Stomach (tissue), 4 donors: ENCODE measurements around the gene UXS1.

Source experiments
- EP300 ChIP-seq: sonication (generic); formaldehyde crosslinking; IDR thresholded peaks from one replicate; pipeline ENCODE4 v1.6.1; 2017; ENCODE audit warnings: antibody characterized with exemption
- POLR2A ChIP-seq, 4 donors: fragments of 450-650 bp; IDR thresholded peaks; one replicate each; pipeline ENCODE4 v1.6.1; 2016; ENCODE audit warnings: antibody characterized with exemption in 4 of 4, control low read depth in 2 of 4, mild to moderate bottlenecking in 1 of 4, moderate library complexity in 1 of 4
- POLR2AphosphoS5 ChIP-seq, 3 donors: sonication (generic); formaldehyde crosslinking; IDR thresholded peaks; one replicate each; pipeline ENCODE4 v1.6.1; 2016; ENCODE audit warnings: antibody characterized with exemption in 3 of 3
- TF ChIP-seq, protein P1 (sequence below), 7 experiments: fragments of 450-650 bp in 4 of 7; fragments of 200-600 bp in 3 of 7; sonication (generic) in 3 of 7; IDR thresholded peaks; one replicate each; pipeline ENCODE4 v1.5.1; 2016 to 2019; ENCODE audit warnings: antibody characterized with exemption in 7 of 7, control low read depth in 2 of 7, mild to moderate bottlenecking in 1 of 7

DNA sequence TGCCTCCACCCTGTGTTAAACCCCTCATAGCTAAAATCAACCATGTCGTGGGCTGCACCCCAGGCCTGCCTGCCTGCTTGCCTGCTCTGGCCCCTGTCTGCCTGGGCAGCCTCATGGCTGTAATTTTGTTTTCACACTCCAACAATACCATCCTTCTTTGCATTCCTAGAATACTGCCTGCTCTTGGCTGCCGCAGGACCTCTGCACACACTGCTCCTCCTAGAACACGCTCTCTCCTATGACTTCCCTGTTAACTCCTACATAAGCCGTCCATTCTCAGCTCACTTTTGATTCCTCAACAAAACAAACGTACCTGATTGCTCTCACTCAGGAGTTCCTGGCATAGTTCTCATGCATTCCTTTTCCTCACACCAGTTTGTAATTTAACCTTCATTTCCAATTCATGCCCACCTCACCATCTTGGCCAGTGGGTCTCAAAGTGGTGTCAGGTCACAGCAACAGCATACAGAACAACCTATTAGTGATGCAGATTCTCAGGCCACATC is 2.5 kb downstream of the UXS1 start:
- TF ChIP-seq EP300 (no peak), POLR2A (IDR thresholded peaks at IDR 0.05) (no peak), POLR2AphosphoS5 (IDR thresholded peaks at IDR 0.05) (no peak)
- TF ChIP-seq, protein P1, sequence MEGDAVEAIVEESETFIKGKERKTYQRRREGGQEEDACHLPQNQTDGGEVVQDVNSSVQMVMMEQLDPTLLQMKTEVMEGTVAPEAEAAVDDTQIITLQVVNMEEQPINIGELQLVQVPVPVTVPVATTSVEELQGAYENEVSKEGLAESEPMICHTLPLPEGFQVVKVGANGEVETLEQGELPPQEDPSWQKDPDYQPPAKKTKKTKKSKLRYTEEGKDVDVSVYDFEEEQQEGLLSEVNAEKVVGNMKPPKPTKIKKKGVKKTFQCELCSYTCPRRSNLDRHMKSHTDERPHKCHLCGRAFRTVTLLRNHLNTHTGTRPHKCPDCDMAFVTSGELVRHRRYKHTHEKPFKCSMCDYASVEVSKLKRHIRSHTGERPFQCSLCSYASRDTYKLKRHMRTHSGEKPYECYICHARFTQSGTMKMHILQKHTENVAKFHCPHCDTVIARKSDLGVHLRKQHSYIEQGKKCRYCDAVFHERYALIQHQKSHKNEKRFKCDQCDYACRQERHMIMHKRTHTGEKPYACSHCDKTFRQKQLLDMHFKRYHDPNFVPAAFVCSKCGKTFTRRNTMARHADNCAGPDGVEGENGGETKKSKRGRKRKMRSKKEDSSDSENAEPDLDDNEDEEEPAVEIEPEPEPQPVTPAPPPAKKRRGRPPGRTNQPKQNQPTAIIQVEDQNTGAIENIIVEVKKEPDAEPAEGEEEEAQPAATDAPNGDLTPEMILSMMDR (IDR thresholded peaks at IDR 0.05) = no peak
